ENCODE measurements around the gene RNF169. TPM values are rescaled to one million over a fixed set of nuclear protein-coding genes. Genes with fewer than 3 reads are reported as not detected.
A peak's percentile ranks its signal among the peaks of the same experiment; 100 is the strongest.
"Not testable (repeated sequence)": the region's sequence is repeated elsewhere in the genome, so short reads cannot be mapped to it uniquely, and the experiment has no call there.

Gene RNF169
- total RNA-seq, 4 donors from 2014 or later = 16.2 to 26.6 (median 20.6) TPM

- intact Hi-C loops (cut with DNase I) = loop anchor here (10.0 kb wide), 1 partner anchor 52 kb away; no protein-coding TSS in a partner anchor
- H3K36me3 ChIP-seq = peaks cover 0 to 40% (median 13%) of the 10 kb centered on the region in 4 donors
- no peak overlapping the region for H3K4me3 ChIP-seq
- no peak for DNase-seq (ENCODE audit: extremely low spot score)
- WGBS = 91% methylated on average over 2 of the region's 2 CpGs
- H3K4me1 ChIP-seq = peaks cover 10 to 33% (median 31%) of the 10 kb centered on the region in 4 donors
- H3K27ac ChIP-seq (replicated peaks in 1 of 4) = no peak overlapping the region
- TF ChIP-seq POLR2A (IDR thresholded peaks at IDR 0.05; ENCODE audit: low read depth) (no peak), EP300 (IDR thresholded peaks at IDR 0.05) (no peak), CTCF (IDR thresholded peaks at IDR 0.05) (no peak), POLR2AphosphoS5 (IDR thresholded peaks at IDR 0.05) (no peak)
- H3K27me3 ChIP-seq = no peaks in the 10 kb centered on the region
- H3K9me3 ChIP-seq = no peaks in the 10 kb centered on the region
Observed at GRCh38 chr11:74816664-74817063, 68.0 kb downstream of the RNF169 start.

- H3K27ac ChIP-seq (replicated peaks in 1 of 4) = peak overlapping the region in 2 of 4 donors; percentile 25 to 26
- peaks cover 22 to 51% (median 47%) of the 10 kb centered on the region in 4 donors for H3K4me1 ChIP-seq
- DNase-seq (ENCODE audit: extremely low spot score) = no peak
- H3K9me3 ChIP-seq = no peaks in the 10 kb centered on the region
- H3K4me3 ChIP-seq = no peak overlapping the region
- H3K27me3 ChIP-seq = no peaks in the 10 kb centered on the region
- peaks cover 0 to 35% (median 13%) of the 10 kb centered on the region in 4 donors for H3K36me3 ChIP-seq
- 96% methylated on average over 3 of the region's 3 CpGs for WGBS
- TF ChIP-seq EP300 (IDR thresholded peaks at IDR 0.05) (no peak), CTCF (IDR thresholded peaks at IDR 0.05) (no peak), POLR2AphosphoS5 (IDR thresholded peaks at IDR 0.05) (no peak), POLR2A (IDR thresholded peaks at IDR 0.05; ENCODE audit: low read depth) (no peak)
- intact Hi-C loops (cut with DNase I) = loop anchor here (10.0 kb wide), 1 partner anchor 54 kb away; no protein-coding TSS in a partner anchor
Observed at GRCh38 chr11:74818283-74818946, 69.8 kb downstream of the RNF169 start.

GRCh38 chr11:74819400-74819799 is 70.8 kb downstream of the RNF169 start:
- intact Hi-C loops (cut with DNase I) = loop anchor here (10.0 kb wide), 1 partner anchor 55 kb away; no protein-coding TSS in a partner anchor
- no peaks in the 10 kb centered on the region for H3K27me3 ChIP-seq
- H3K27ac ChIP-seq (replicated peaks in 1 of 4) = peak overlapping the region; percentile 6 to 48 (median 26)
- no peak for TF ChIP-seq EP300 (IDR thresholded peaks at IDR 0.05)
- TF ChIP-seq POLR2AphosphoS5 (IDR thresholded peaks at IDR 0.05) = no peak
- peaks cover 0 to 28% (median 10%) of the 10 kb centered on the region in 4 donors for H3K36me3 ChIP-seq
- peaks cover 22 to 51% (median 47%) of the 10 kb centered on the region in 4 donors for H3K4me1 ChIP-seq
- WGBS = 79% methylated on average over 1 of the region's 1 CpG
- no peak for DNase-seq (ENCODE audit: extremely low spot score)
- H3K4me3 ChIP-seq = no peak overlapping the region
- H3K9me3 ChIP-seq = peaks cover 0 to 3% (median 0%) of the 10 kb centered on the region in 4 donors

- Histone ChIP-seq H3K27me3 (no peaks in the 10 kb centered on the region), H3K27ac (replicated peaks in 1 of 4) (peak overlapping the region in 3 of 4 donors; percentile 26 to 54 (median 48)), H3K4me3 (no peak overlapping the region), H3K4me1 (peaks cover 22 to 51% (median 45%) of the 10 kb centered on the region in 4 donors), H3K9me3 (peaks cover 0 to 6% (median 0%) of the 10 kb centered on the region in 4 donors), H3K36me3 (peaks cover 0 to 25% (median 10%) of the 10 kb centered on the region in 4 donors)
- DNase-seq (ENCODE audit: extremely low spot score) = no peak
- WGBS = 81% methylated on average over 1 of the region's 1 CpG
- intact Hi-C loops (cut with DNase I) = no loop called here
- TF ChIP-seq EP300 (IDR thresholded peaks at IDR 0.05) (no peak), POLR2AphosphoS5 (IDR thresholded peaks at IDR 0.05) (peak in 1 of 2 donors; percentile 18)
Observed at GRCh38 chr11:74820763-74821162, 72.1 kb downstream of the RNF169 start.

GRCh38 chr11:74822170-74822569 is 73.5 kb downstream of the RNF169 start:
- Histone ChIP-seq H3K4me1 (peaks cover 22 to 51% (median 44%) of the 10 kb centered on the region in 4 donors), H3K27me3 (no peaks in the 10 kb centered on the region), H3K36me3 (peaks cover 0 to 34% (median 11%) of the 10 kb centered on the region in 4 donors), H3K9me3 (peaks cover 0 to 6% (median 0%) of the 10 kb centered on the region in 4 donors), H3K4me3 (no peak overlapping the region), H3K27ac (replicated peaks in 1 of 4) (peak overlapping the region; percentile 60 to 71 (median 66))
- intact Hi-C loops (cut with DNase I) = no loop called here
- DNase-seq (ENCODE audit: extremely low spot score) = no peak
- TF ChIP-seq POLR2AphosphoS5 (IDR thresholded peaks at IDR 0.05) = peak in 1 of 2 donors; percentile 17
- TF ChIP-seq EP300 (IDR thresholded peaks at IDR 0.05) = no peak
- WGBS = 26% methylated on average over 5 of the region's 5 CpGs

DNA sequence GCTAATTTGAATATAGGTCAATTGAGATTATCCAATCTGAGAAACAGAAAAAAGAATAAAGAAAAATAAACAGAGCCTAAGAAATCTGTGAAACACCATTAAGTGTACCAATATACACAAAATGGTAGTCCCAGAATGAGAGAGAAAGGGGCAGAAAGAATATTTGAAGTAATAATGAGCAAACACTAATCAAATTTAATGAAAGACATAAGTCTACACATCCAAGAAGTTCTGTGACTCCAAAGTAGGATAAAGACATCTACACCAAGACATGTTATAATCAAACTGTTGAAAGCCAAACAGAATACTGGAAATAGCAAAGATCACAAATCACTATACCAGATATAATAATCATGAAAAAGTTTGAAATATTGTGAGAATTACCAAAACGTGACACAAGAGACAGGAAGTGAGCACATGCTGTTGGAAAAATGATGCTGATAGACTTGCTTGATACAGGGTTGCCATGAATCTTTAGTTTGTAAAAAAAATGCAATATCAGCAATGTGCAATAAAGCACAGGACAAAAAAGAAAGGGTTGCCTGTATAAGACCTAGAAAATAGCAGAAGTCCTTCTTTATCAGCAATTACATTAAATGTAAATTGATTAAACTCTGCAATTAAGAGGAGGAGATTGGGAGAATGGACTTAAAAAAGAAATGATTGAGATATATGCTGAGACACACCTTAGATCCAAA is 75.8 kb downstream of the RNF169 start:
- peaks cover 0 to 27% (median 5%) of the 10 kb centered on the region in 4 donors for H3K36me3 ChIP-seq
- peaks cover 0 to 6% (median 0%) of the 10 kb centered on the region in 4 donors for H3K9me3 ChIP-seq
- H3K27ac ChIP-seq (replicated peaks in 1 of 4) = no peak overlapping the region
- no peaks in the 10 kb centered on the region for H3K27me3 ChIP-seq
- DNase-seq (ENCODE audit: extremely low spot score) = no peak
- intact Hi-C loops (cut with DNase I) = no loop called here
- TF ChIP-seq EP300 (IDR thresholded peaks at IDR 0.05) (no peak), POLR2A (IDR thresholded peaks at IDR 0.05; ENCODE audit: low read depth) (no peak), POLR2AphosphoS5 (IDR thresholded peaks at IDR 0.05) (no peak), CTCF (IDR thresholded peaks at IDR 0.05) (no peak)
- H3K4me1 ChIP-seq = peaks cover 22 to 38% (median 34%) of the 10 kb centered on the region in 4 donors
- no peak overlapping the region for H3K4me3 ChIP-seq
- 97% methylated on average over 1 of the region's 1 CpG for WGBS

DNA sequence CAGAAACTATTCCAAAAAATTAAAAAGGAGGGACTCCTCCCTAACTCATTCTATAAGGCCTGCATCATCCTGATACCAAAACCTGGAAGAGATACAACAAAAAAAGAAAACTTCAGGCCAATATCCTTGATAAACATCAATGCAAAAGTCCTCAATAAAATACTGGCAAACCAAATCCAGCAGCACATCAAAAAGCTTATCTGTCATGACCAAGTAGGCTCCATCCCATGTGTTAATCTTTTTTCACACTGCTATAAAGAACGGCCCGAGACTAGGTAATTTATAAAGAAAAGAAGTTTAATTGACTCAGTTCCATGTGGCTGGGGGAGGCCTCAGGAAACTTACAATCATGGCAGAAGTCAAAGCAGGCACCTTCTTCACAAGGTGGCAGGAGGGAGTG is 76.9 kb downstream of the RNF169 start:
- H3K9me3 ChIP-seq; DNase-seq (ENCODE audit: extremely low spot score); H3K4me3 ChIP-seq; intact Hi-C loops (cut with DNase I); H3K27ac ChIP-seq (replicated peaks in 1 of 4); H3K27me3 ChIP-seq: not testable (repeated sequence)
- Histone ChIP-seq H3K4me1 (peaks cover 13 to 26% (median 23%) of the 10 kb centered on the region in 4 donors), H3K36me3 (peaks cover 0 to 29% (median 3%) of the 10 kb centered on the region in 4 donors)
- whole genome bisulfite sequencing = 98% methylated on average over 2 of the region's 2 CpGs
